HCT116 (cell line): ENCODE data around the gene MIPEP. TPM values are rescaled to one million over a fixed set of nuclear protein-coding genes. Genes with fewer than 3 reads are reported as not detected.

Source experiments
- ATAC-seq: fragments of 200-7000 bp; cut with Tn5 transposase; 2 replicates; pipeline ENCODE4 v1.9.1; 2020; ENCODE audit warnings: mild to moderate bottlenecking, moderate library complexity
- BruUV-seq: library from RNA; stranded (reverse); fragments of 400-500 nt; replicated peaks from 2 replicates; lab custom pipeline; 2021; lab: Mats Ljungman, UMichigan
- CTCF ChIA-PET: fragments of 300-600 bp; sonication (Branson Sonifier 250); formaldehyde crosslinking; loops from one replicate; lab custom pipeline; 2021; ENCODE audit warnings: antibody characterized with exemption; lab: Charles Lee
- POLR2A ChIA-PET: fragments of 300-600, 350-600 bp; sonication (Branson Sonifier 250); formaldehyde crosslinking; loops from one replicate; lab custom pipeline; 2021; ENCODE audit warnings: antibody characterized with exemption; lab: Charles Lee
- RAD21 ChIA-PET, 2 experiments: fragments of 300-600 bp; sonication (Branson Sonifier 250); formaldehyde crosslinking; loops; one replicate each; lab custom pipeline; 2023; ENCODE audit warnings: low total read pairs in 2 of 2; ENCODE audit not compliant: uncharacterized antibody in 2 of 2, unreplicated experiment in 2 of 2, low non-redundant PET in 1 of 2; lab: Charles Lee
- DNase-seq: peaks from one replicate; pipeline ENCODE4 v3.0.0-alpha.2; 2010; ENCODE audit warnings: low read depth, low spot score
- H2AFZ ChIP-seq: fragments of 200-600 bp; shearing (Covaris generic), sonication (generic); 2 replicates; pipeline ENCODE4 v1.6.1; 2017; ENCODE audit warnings: low read depth, mixed run types, mixed read lengths, antibody characterized with exemption, low read length; ENCODE audit not compliant: poor library complexity, severe bottlenecking
- H3K27ac ChIP-seq: 2 replicates; pipeline ENCODE4 v1.5.1; 2012; ENCODE audit warnings: low read depth, low read length
- H3K27me3 ChIP-seq: fragments of 200-600 bp; sonication (generic); 2 replicates; pipeline ENCODE4 v1.6.1; 2016; ENCODE audit warnings: mixed run types, low read length, mixed read lengths; ENCODE audit not compliant: insufficient read depth
- H3K36me3 ChIP-seq, 2 experiments: fragments of 200-500 bp in 1 of 2; fragments of 200-600 bp in 1 of 2; sonication (Bioruptor generic) in 1 of 2; sonication (generic) in 1 of 2; 2 replicates each; pipeline versions ENCODE4 v1.5.1 to v1.6.1; 2014 to 2016; ENCODE audit warnings: low read length in 2 of 2, inconsistent platforms in 1 of 2, mixed read lengths in 1 of 2, mixed run types in 1 of 2; ENCODE audit not compliant: insufficient read depth in 2 of 2, control insufficient read depth in 1 of 2
- H3K4me1 ChIP-seq, 2 experiments: fragments of 200-600 bp in 1 of 2; sonication (generic) in 1 of 2; 2 replicates each; pipeline versions ENCODE4 v1.5.1 to v1.6.1; 2012 to 2017; ENCODE audit warnings: low read length in 2 of 2, inconsistent platforms in 1 of 2, mild to moderate bottlenecking in 1 of 2, mixed read lengths in 1 of 2, mixed run types in 1 of 2, moderate library complexity in 1 of 2; ENCODE audit not compliant: insufficient read depth in 2 of 2, control insufficient read depth in 1 of 2
- H3K4me2 ChIP-seq: fragments of 200-600 bp; sonication (generic); 2 replicates; pipeline ENCODE4 v1.6.1; 2017; ENCODE audit warnings: mixed run types, low read length, mixed read lengths
- H3K4me3 ChIP-seq, 2 experiments: fragments of 200-600 bp in 1 of 2; sonication (generic) in 1 of 2; replicated peaks in 1 of 2; 2 replicates each; pipeline ENCODE4 v1.5.1; 2011 to 2016; ENCODE audit warnings: low read length in 2 of 2, control low read depth in 1 of 2, low read depth in 1 of 2, mild to moderate bottlenecking in 1 of 2, mixed read lengths in 1 of 2, mixed run types in 1 of 2
- H3K79me2 ChIP-seq: fragments of 200-600 bp; sonication (generic); 2 replicates; pipeline ENCODE4 v1.6.1; 2017; ENCODE audit warnings: mild to moderate bottlenecking, mixed run types, low read length, moderate library complexity, mixed read lengths; ENCODE audit not compliant: insufficient read depth
- H3K9ac ChIP-seq: fragments of 200-600 bp; sonication (generic); 2 replicates; pipeline ENCODE4 v1.6.1; 2016; ENCODE audit warnings: low read length, mixed read lengths
- H3K9me2 ChIP-seq: fragments of 200-600 bp; sonication (generic), shearing (Covaris generic); 2 replicates; pipeline ENCODE4 v1.6.1; 2017; ENCODE audit warnings: mixed run types, mild to moderate bottlenecking, moderate library complexity; ENCODE audit not compliant: insufficient read depth
- H3K9me3 ChIP-seq, 2 experiments: fragments of 200-500 bp in 1 of 2; fragments of 200-600 bp in 1 of 2; sonication (Bioruptor generic) in 1 of 2; sonication (generic) in 1 of 2; 2 replicates each; pipeline ENCODE4 v1.6.1; 2014 to 2017; ENCODE audit warnings: low read length in 2 of 2, mixed read lengths in 2 of 2, inconsistent platforms in 1 of 2, low read depth in 1 of 2, mild to moderate bottlenecking in 1 of 2, mixed run types in 1 of 2, moderate library complexity in 1 of 2; ENCODE audit not compliant: control insufficient read depth in 1 of 2, insufficient read depth in 1 of 2
- H4K20me1 ChIP-seq: fragments of 200-600 bp; sonication (generic), shearing (Covaris generic); 2 replicates; pipeline ENCODE4 v1.6.1; 2017; ENCODE audit warnings: mixed run types, mild to moderate bottlenecking, moderate library complexity; ENCODE audit not compliant: insufficient read depth
- CBX3 ChIP-seq: IDR thresholded peaks from 2 replicates; pipeline ENCODE4 v1.6.1; 2012; ENCODE audit warnings: low read depth
- CEBPB ChIP-seq: IDR thresholded peaks from 2 replicates; pipeline ENCODE4 v1.6.1; 2012; ENCODE audit warnings: low read depth
- EGR1 ChIP-seq: IDR thresholded peaks from 2 replicates; pipeline ENCODE4 v1.6.1; 2012; ENCODE audit warnings: low read depth
- ELF1 ChIP-seq: IDR thresholded peaks from 2 replicates; pipeline ENCODE4 v1.6.1; 2012; ENCODE audit warnings: low read depth, borderline replicate concordance
- EZH2 ChIP-seq: fragments of 200-600 bp; sonication (generic); IDR thresholded peaks from 2 replicates; pipeline ENCODE4 v1.6.1; 2017; ENCODE audit warnings: antibody characterized with exemption, mixed run types
- EZH2phosphoT487 ChIP-seq: fragments of 200-600 bp; IDR thresholded peaks from 2 replicates; pipeline ENCODE4 v1.6.1; 2018; ENCODE audit warnings: antibody characterized with exemption, borderline replicate concordance
- FOSL1 ChIP-seq: IDR thresholded peaks from 2 replicates; pipeline ENCODE4 v1.6.1; 2012; ENCODE audit warnings: low read depth
- JUND ChIP-seq: IDR thresholded peaks from 2 replicates; pipeline ENCODE4 v1.6.1; 2012
- POLR2AphosphoS5 ChIP-seq: IDR thresholded peaks from 2 replicates; pipeline ENCODE4 v1.6.1; 2011; ENCODE audit warnings: mild to moderate bottlenecking, low read depth, low read length, moderate library complexity
- SIN3A ChIP-seq: IDR thresholded peaks from 2 replicates; pipeline ENCODE4 v1.6.1; 2012; ENCODE audit warnings: low read depth
- SP1 ChIP-seq: IDR thresholded peaks from 2 replicates; pipeline ENCODE4 v1.6.1; 2012; ENCODE audit warnings: low read depth
- SRF ChIP-seq: IDR thresholded peaks from 2 replicates; pipeline ENCODE4 v1.6.1; 2012; ENCODE audit warnings: low read depth
- TCF7L2 ChIP-seq: IDR thresholded peaks from 2 replicates; pipeline ENCODE4 v1.7.0; 2011; ENCODE audit warnings: borderline replicate concordance, inconsistent platforms; ENCODE audit not compliant: insufficient read depth, insufficient read length; ENCODE audit errors: extremely low read depth
- ZBTB33 ChIP-seq: IDR thresholded peaks from 2 replicates; pipeline ENCODE4 v1.6.1; 2011; ENCODE audit warnings: mild to moderate bottlenecking, low read length, moderate library complexity; ENCODE audit not compliant: insufficient replicate concordance; ENCODE audit errors: extremely low read depth
- ZFX ChIP-seq: fragments of 450-650 bp; IDR thresholded peaks from 2 replicates; pipeline ENCODE4 v1.6.1; 2017
- ZNF274 ChIP-seq: fragments of 200-500 bp; sonication (Bioruptor generic); IDR thresholded peaks from 2 replicates; pipeline ENCODE4 v1.6.1; 2014; ENCODE audit warnings: mild to moderate bottlenecking, low read depth, low read length, inconsistent platforms
- intact Hi-C: fragments of 100-400 bp; cut with micrococcal nuclease; formaldehyde crosslinking; loops from 2 replicates; pipeline ENCODE4 v1.10.0; 2022
- total RNA-seq: library from RNA; stranded (reverse); gene quantifications from one replicate; pipeline ENCODE4 v1.2.1, GENCODE V29; 2021; ENCODE audit not compliant: unreplicated experiment
- TF ChIP-seq, protein P1 (sequence below): IDR thresholded peaks from 2 replicates; pipeline ENCODE4 v1.6.1; 2012
- TF ChIP-seq, protein P2 (sequence below): IDR thresholded peaks from 2 replicates; pipeline ENCODE4 v1.6.1; 2012; ENCODE audit warnings: low read depth

Gene MIPEP
- total RNA-seq, 1 experiment from 2014 or later, result 33.3 TPM

DNA sequence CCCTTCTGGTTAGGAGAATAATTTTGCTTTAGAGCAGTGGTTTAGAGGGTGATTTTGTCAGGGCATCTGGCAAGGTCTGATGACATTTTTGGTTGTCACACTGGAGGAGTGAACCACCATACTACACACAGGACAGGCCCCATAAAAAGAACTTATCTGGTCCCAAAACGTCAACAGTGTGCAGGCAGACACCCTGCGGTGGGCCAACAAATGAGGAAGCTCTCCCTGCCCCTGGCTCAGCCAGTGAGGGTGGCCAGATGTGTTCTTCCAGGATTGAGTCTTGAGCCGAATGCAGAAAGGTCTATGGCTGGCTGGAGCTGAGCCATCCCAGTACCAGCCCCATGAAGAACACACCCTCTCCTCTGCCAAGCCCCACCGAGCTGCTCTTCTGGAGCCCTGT is 149.2 kb downstream of the MIPEP start:
- Histone ChIP-seq H3K4me2 (no peak overlapping the region), H3K36me3 (no peaks in the 10 kb centered on the region), H3K4me3 (no peak overlapping the region), H2AFZ (no peak overlapping the region), H3K79me2 (no peaks in the 10 kb centered on the region), H3K27ac (no peak overlapping the region), H3K9ac (no peak overlapping the region), H3K27me3 (no peaks in the 10 kb centered on the region), H3K4me1 (peaks cover 2 to 9% of the 10 kb centered on the region in 2 experiments; a peak in 2 of 4 replicates), H3K9me3 (no peaks in the 10 kb centered on the region), H4K20me1 (no peaks in the 10 kb centered on the region), H3K9me2 (no peaks in the 10 kb centered on the region)
- CTCF ChIA-PET, result no interaction called here
- DNase-seq, result no peak
- TF ChIP-seq CBX3 (no peak), EGR1 (no peak), JUND (no peak), FOSL1 (no peak), SIN3A (no peak), ZNF274 (no peak), SRF (no peak), ZBTB33 (no peak), ZFX (no peak), TCF7L2 (no peak), EZH2phosphoT487 (no peak), SP1 (no peak), ELF1 (no peak), CEBPB (no peak), POLR2AphosphoS5 (no peak), EZH2 (no peak)
- TF ChIP-seq, protein P1, sequence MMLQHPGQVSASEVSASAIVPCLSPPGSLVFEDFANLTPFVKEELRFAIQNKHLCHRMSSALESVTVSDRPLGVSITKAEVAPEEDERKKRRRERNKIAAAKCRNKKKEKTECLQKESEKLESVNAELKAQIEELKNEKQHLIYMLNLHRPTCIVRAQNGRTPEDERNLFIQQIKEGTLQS, result no peak
- TF ChIP-seq, protein P2, sequence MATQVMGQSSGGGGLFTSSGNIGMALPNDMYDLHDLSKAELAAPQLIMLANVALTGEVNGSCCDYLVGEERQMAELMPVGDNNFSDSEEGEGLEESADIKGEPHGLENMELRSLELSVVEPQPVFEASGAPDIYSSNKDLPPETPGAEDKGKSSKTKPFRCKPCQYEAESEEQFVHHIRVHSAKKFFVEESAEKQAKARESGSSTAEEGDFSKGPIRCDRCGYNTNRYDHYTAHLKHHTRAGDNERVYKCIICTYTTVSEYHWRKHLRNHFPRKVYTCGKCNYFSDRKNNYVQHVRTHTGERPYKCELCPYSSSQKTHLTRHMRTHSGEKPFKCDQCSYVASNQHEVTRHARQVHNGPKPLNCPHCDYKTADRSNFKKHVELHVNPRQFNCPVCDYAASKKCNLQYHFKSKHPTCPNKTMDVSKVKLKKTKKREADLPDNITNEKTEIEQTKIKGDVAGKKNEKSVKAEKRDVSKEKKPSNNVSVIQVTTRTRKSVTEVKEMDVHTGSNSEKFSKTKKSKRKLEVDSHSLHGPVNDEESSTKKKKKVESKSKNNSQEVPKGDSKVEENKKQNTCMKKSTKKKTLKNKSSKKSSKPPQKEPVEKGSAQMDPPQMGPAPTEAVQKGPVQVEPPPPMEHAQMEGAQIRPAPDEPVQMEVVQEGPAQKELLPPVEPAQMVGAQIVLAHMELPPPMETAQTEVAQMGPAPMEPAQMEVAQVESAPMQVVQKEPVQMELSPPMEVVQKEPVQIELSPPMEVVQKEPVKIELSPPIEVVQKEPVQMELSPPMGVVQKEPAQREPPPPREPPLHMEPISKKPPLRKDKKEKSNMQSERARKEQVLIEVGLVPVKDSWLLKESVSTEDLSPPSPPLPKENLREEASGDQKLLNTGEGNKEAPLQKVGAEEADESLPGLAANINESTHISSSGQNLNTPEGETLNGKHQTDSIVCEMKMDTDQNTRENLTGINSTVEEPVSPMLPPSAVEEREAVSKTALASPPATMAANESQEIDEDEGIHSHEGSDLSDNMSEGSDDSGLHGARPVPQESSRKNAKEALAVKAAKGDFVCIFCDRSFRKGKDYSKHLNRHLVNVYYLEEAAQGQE, result no peak
- RAD21 ChIA-PET, result no interaction called here
- POLR2A ChIA-PET, result no interaction called here
- no peak for ATAC-seq
- intact Hi-C loops, result no loop called here
- no TSS peak for BruUV-seq
